ENCODE measurements around the gene KIF6. TPM values are rescaled to one million over a fixed set of nuclear protein-coding genes. Genes with fewer than 3 reads are reported as not detected.

Gene KIF6
- total RNA-seq, 1 donor from 2014 or later = not detected

DNA sequence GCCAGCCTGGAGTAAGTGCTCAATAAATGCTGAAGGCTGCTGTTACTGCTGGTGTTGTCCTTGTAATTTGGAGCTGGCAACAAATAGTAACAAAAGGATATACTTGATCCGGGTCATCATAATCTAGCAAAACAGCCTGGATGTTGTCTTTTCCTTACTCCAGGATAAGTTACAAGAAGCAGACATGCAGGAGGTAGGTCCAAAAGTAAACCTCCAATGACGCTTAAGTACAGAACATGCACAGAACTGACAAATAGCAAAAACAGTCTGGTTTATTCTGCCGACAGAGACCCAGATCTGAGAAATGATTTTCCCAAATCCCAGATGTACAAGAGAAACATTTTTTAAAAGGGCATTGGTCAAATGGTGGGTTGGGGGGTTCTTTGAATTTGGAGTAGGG is 309.7 kb downstream of the KIF6 start:
- Histone ChIP-seq H3K36me3 (no peaks in the 10 kb centered on the region), H3K27ac (no peak overlapping the region), H3K4me3 (no peak overlapping the region), H3K27me3 (no peaks in the 10 kb centered on the region), H3K9me3 (no peaks in the 10 kb centered on the region), H3K4me1 (no peaks in the 10 kb centered on the region)
- no peak for DNase-seq (ENCODE audit: extremely low spot score in 2 of 2)
- TF ChIP-seq POLR2AphosphoS5 (IDR thresholded peaks at IDR 0.05; ENCODE audit: insufficient read depth in 1 of 2, low read depth in 1 of 2) (no peak), POLR2A (IDR thresholded peaks at IDR 0.05) (no peak)
- TF ChIP-seq, protein P1, sequence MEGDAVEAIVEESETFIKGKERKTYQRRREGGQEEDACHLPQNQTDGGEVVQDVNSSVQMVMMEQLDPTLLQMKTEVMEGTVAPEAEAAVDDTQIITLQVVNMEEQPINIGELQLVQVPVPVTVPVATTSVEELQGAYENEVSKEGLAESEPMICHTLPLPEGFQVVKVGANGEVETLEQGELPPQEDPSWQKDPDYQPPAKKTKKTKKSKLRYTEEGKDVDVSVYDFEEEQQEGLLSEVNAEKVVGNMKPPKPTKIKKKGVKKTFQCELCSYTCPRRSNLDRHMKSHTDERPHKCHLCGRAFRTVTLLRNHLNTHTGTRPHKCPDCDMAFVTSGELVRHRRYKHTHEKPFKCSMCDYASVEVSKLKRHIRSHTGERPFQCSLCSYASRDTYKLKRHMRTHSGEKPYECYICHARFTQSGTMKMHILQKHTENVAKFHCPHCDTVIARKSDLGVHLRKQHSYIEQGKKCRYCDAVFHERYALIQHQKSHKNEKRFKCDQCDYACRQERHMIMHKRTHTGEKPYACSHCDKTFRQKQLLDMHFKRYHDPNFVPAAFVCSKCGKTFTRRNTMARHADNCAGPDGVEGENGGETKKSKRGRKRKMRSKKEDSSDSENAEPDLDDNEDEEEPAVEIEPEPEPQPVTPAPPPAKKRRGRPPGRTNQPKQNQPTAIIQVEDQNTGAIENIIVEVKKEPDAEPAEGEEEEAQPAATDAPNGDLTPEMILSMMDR (IDR thresholded peaks at IDR 0.05) = no peak
- intact Hi-C loops (cut with DNase I) = no loop called here

DNA sequence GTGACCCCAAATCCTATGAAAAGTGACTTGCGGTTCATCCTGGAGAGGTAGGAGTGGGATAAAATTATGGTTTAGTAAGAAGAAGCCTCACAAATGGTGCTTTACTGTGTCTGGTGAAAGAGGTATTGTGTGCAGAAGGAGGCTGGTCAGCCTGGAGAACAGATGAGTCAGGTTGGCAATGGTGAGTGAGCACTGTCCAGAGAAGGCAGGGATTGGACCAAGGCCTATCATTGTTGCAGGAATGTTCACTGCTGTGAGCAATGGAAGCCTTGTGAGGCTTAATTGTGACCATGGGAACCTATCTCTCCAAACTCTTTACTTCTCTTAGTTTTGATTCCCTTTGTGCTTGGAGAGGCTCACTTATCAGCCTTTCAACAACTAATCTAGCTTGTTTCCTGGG is 313.7 kb downstream of the KIF6 start:
- H3K27me3 ChIP-seq = no peaks in the 10 kb centered on the region
- TF ChIP-seq, protein P1 (IDR thresholded peaks at IDR 0.05) = no peak
- TF ChIP-seq POLR2A (IDR thresholded peaks at IDR 0.05) (no peak), POLR2AphosphoS5 (IDR thresholded peaks at IDR 0.05; ENCODE audit: insufficient read depth in 1 of 2, low read depth in 1 of 2) (no peak)
- intact Hi-C loops (cut with DNase I) = no loop called here
- no peak for DNase-seq (ENCODE audit: extremely low spot score in 2 of 2)
- no peak overlapping the region for H3K27ac ChIP-seq
- no peaks in the 10 kb centered on the region for H3K9me3 ChIP-seq
- H3K36me3 ChIP-seq = no peaks in the 10 kb centered on the region
- no peak overlapping the region for H3K4me3 ChIP-seq
- H3K4me1 ChIP-seq = no peaks in the 10 kb centered on the region

DNA sequence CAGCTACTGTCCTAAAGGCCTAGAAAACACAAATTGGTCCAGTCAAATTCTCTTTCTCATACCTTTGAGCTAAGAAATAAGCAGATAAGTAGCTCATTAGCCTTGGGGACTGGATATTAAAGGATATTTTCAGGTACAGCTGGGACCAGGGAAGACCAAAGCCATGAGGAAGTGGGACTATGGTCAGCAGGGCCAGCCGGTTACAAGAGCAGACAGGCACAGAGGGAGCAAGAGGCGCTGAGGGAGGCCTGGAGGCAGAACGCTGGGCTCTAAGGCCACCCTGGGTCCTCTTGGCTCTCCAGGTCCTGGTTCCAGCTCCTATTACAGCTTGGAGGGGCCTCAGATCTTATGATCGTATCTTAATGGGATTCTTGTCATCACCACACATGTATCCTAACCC is 314.2 kb downstream of the KIF6 start:
- TF ChIP-seq POLR2AphosphoS5 (IDR thresholded peaks at IDR 0.05; ENCODE audit: insufficient read depth in 1 of 2, low read depth in 1 of 2) = no peak
- TF ChIP-seq, protein P1 (IDR thresholded peaks at IDR 0.05) = no peak
- TF ChIP-seq POLR2A (IDR thresholded peaks at IDR 0.05) = no peak
- intact Hi-C loops (cut with DNase I) = no loop called here
- Histone ChIP-seq H3K27ac (no peak overlapping the region), H3K36me3 (no peaks in the 10 kb centered on the region), H3K4me1 (no peaks in the 10 kb centered on the region), H3K9me3 (no peaks in the 10 kb centered on the region), H3K4me3 (no peak overlapping the region), H3K27me3 (no peaks in the 10 kb centered on the region)
- DNase-seq (ENCODE audit: extremely low spot score in 2 of 2) = no peak

DNA sequence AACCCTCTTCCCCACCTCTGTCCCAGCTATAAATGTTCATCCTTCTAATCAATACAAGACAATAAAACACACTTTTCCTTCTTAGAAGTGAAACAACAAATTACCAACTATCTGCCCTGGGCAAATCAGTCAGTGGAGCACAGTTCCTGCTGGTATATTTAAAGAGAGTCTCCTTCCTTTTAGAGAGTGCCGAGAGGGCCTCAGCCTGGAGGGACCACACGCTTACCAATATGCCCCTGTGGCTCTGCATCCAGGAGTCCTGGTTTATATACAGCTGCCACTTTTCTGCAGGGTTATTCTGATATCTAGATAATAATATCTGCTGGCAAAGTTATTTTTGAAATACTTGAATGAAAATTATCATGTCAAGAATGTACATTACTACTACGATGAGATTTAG is 315.3 kb downstream of the KIF6 start:
- H3K36me3 ChIP-seq = no peaks in the 10 kb centered on the region
- DNase-seq (ENCODE audit: extremely low spot score in 2 of 2) = no peak
- H3K4me1 ChIP-seq = no peaks in the 10 kb centered on the region
- no peaks in the 10 kb centered on the region for H3K27me3 ChIP-seq
- TF ChIP-seq POLR2AphosphoS5 (IDR thresholded peaks at IDR 0.05; ENCODE audit: insufficient read depth in 1 of 2, low read depth in 1 of 2) = no peak
- TF ChIP-seq, protein P1 (IDR thresholded peaks at IDR 0.05) = no peak
- TF ChIP-seq POLR2A (IDR thresholded peaks at IDR 0.05) = no peak
- no peak overlapping the region for H3K27ac ChIP-seq
- H3K4me3 ChIP-seq = no peak overlapping the region
- no peaks in the 10 kb centered on the region for H3K9me3 ChIP-seq
- intact Hi-C loops (cut with DNase I) = no loop called here

DNA sequence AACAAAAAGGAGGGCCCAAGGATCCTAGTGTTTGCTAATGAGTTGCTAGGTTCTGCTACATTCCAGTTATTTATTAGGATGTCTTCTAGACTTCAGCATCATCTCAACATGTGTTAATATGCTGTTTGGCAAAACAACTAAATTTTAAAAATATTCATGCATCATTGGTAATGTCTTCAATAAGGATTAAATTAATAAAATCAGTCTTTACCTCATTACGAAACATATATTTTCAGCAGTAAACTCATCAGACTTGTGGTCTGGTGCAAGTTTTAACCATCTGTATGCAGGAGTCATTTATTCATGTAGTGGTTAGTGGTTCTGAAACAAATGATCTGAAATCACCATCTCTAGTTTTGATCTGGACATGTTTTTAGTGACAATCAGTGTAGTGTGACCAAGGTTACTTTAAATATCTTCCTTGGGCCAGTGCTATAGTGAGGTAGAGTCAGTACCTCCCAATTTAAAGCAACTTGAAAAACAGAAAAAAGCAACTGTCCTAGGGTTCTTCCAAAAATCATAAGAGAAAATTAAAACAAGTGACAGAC is 317.7 kb downstream of the KIF6 start:
- no peak overlapping the region for H3K27ac ChIP-seq
- DNase-seq (ENCODE audit: extremely low spot score in 2 of 2) = no peak
- no peaks in the 10 kb centered on the region for H3K36me3 ChIP-seq
- intact Hi-C loops (cut with DNase I) = no loop called here
- TF ChIP-seq POLR2A (IDR thresholded peaks at IDR 0.05) = no peak
- no peak for TF ChIP-seq POLR2AphosphoS5 (IDR thresholded peaks at IDR 0.05; ENCODE audit: insufficient read depth in 1 of 2, low read depth in 1 of 2)
- TF ChIP-seq, protein P1 (IDR thresholded peaks at IDR 0.05) = no peak
- no peaks in the 10 kb centered on the region for H3K9me3 ChIP-seq
- H3K4me1 ChIP-seq = no peaks in the 10 kb centered on the region
- no peaks in the 10 kb centered on the region for H3K27me3 ChIP-seq
- H3K4me3 ChIP-seq = no peak overlapping the region
